Measurements from ENCODE around the gene MECR. TPM values are rescaled to one million over a fixed set of nuclear protein-coding genes. Genes with fewer than 3 reads are reported as not detected.

Gene MECR
- total RNA-seq, 1 donor from 2014 or later, result 28.7 TPM

DNA sequence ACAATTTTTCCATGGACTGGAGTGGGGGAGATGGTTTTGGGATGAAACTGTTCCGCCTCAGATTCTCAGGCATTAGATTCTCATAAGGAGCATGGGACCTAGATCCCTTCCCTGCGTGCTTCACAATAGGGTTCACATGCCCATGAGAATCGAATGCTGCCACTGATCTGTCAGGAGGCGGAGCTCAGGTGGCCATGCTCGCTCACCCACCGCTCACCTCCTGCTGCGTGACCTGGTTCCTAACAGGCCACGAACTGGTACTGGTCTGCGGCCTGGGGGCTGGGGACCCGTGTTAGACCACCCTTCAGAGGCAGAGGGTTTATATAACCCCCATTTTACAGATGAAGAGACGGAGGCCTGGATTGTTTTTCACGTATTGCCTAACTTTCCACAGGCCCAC, 32.7 kb downstream of the MECR start:
- peaks cover 16% of the 10 kb centered on the region for H3K36me3 Mint-ChIP-seq
- no peak overlapping the region for H3K27ac Mint-ChIP-seq
- peaks cover 8% of the 10 kb centered on the region for H3K4me1 Mint-ChIP-seq (ENCODE audit: unreplicated experiment)
- H3K4me3 Mint-ChIP-seq, result no peak overlapping the region
- no peak for DNase-seq (ENCODE audit: extremely low spot score, unreplicated experiment)
- H3K9me3 Mint-ChIP-seq, result no peaks in the 10 kb centered on the region
- no peaks in the 10 kb centered on the region for H3K27me3 Mint-ChIP-seq
- TF ChIP-seq, protein P1, sequence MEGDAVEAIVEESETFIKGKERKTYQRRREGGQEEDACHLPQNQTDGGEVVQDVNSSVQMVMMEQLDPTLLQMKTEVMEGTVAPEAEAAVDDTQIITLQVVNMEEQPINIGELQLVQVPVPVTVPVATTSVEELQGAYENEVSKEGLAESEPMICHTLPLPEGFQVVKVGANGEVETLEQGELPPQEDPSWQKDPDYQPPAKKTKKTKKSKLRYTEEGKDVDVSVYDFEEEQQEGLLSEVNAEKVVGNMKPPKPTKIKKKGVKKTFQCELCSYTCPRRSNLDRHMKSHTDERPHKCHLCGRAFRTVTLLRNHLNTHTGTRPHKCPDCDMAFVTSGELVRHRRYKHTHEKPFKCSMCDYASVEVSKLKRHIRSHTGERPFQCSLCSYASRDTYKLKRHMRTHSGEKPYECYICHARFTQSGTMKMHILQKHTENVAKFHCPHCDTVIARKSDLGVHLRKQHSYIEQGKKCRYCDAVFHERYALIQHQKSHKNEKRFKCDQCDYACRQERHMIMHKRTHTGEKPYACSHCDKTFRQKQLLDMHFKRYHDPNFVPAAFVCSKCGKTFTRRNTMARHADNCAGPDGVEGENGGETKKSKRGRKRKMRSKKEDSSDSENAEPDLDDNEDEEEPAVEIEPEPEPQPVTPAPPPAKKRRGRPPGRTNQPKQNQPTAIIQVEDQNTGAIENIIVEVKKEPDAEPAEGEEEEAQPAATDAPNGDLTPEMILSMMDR (conservative IDR thresholded peaks at IDR 0.05), result no peak

GRCh38 chr1:29197590-29197924, 33.2 kb downstream of the MECR start:
- Mint-ChIP-seq H3K4me1 (ENCODE audit: unreplicated experiment) (peaks cover 4% of the 10 kb centered on the region), H3K27me3 (no peaks in the 10 kb centered on the region), H3K9me3 (no peaks in the 10 kb centered on the region), H3K27ac (no peak overlapping the region), H3K36me3 (peaks cover 16% of the 10 kb centered on the region), H3K4me3 (no peak overlapping the region)
- TF ChIP-seq, protein P1 (conservative IDR thresholded peaks at IDR 0.05), result peak; percentile 53
- no peak for DNase-seq (ENCODE audit: extremely low spot score, unreplicated experiment)

- TF ChIP-seq, protein P1 (conservative IDR thresholded peaks at IDR 0.05), result no peak
- Mint-ChIP-seq H3K4me1 (ENCODE audit: unreplicated experiment) (no peaks in the 10 kb centered on the region), H3K4me3 (no peak overlapping the region), H3K9me3 (no peaks in the 10 kb centered on the region), H3K36me3 (peaks cover 16% of the 10 kb centered on the region), H3K27me3 (no peaks in the 10 kb centered on the region), H3K27ac (no peak overlapping the region)
- no peak for DNase-seq (ENCODE audit: extremely low spot score, unreplicated experiment)
These were observed 33.7 kb downstream of the MECR start for GRCh38 chr1:29196863-29197589.

DNA sequence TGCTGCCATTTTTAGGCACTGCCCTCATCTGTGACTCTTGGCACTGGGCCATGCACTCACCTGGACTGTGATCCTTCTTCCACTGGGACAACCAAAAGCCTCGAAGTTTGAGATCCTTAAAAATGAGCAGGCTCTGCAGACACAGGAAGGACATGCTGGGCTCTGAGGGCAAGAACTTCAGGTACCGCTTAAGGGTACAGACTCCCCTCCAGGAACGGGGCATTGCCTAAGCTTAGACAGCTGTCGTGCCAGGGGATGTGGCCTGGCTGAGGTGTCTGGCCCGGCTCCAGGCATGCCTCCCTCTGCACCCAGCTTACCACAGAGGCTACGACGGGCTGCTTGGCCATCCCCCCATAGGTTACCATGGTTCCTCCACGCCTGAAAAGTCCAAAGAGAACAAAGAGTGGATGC, 34.8 kb downstream of the MECR start:
- H3K4me1 Mint-ChIP-seq (ENCODE audit: unreplicated experiment), result no peaks in the 10 kb centered on the region
- no peak for DNase-seq (ENCODE audit: extremely low spot score, unreplicated experiment)
- no peaks in the 10 kb centered on the region for H3K27me3 Mint-ChIP-seq
- TF ChIP-seq, protein P1 (conservative IDR thresholded peaks at IDR 0.05), result no peak
- H3K4me3 Mint-ChIP-seq, result no peak overlapping the region
- peaks cover 14% of the 10 kb centered on the region for H3K36me3 Mint-ChIP-seq
- no peaks in the 10 kb centered on the region for H3K9me3 Mint-ChIP-seq
- no peak overlapping the region for H3K27ac Mint-ChIP-seq

GRCh38 chr1:29193879-29194455, 36.8 kb downstream of the MECR start:
- no peak for DNase-seq (ENCODE audit: extremely low spot score, unreplicated experiment)
- Mint-ChIP-seq H3K36me3 (peaks cover 16% of the 10 kb centered on the region), H3K4me3 (no peak overlapping the region), H3K27me3 (no peaks in the 10 kb centered on the region), H3K9me3 (no peaks in the 10 kb centered on the region), H3K27ac (no peak overlapping the region), H3K4me1 (ENCODE audit: unreplicated experiment) (no peaks in the 10 kb centered on the region)
- TF ChIP-seq, protein P1 (conservative IDR thresholded peaks at IDR 0.05), result no peak

Data from type B pancreatic cell (in vitro differentiated cells).